IMR-90 (cell line): ENCODE results near the gene EPS15. TPM values are rescaled to one million over a fixed set of nuclear protein-coding genes. Genes with fewer than 3 reads are reported as not detected.

Source experiments
- ATAC-seq: fragments of 200-7000 bp; cut with Tn5 transposase; 2 replicates; pipeline ENCODE4 v1.9.1; 2020; ENCODE audit warnings: low read depth, mild to moderate bottlenecking, moderate library complexity
- BruUV-seq: library from RNA; stranded (reverse); fragments of 400-500 nt; replicated peaks from 2 replicates; lab custom pipeline; 2021; lab: Mats Ljungman, UMichigan
- CTCF ChIA-PET: fragments of 300-600 bp; formaldehyde crosslinking; extraction: SDS; loops from one replicate; lab custom pipeline; 2021; ENCODE audit warnings: antibody characterized with exemption; lab: Yijun Ruan, JAX
- POLR2A ChIA-PET: fragments of 300-600 bp; sonication (Branson Sonifier 250); formaldehyde crosslinking; loops from one replicate; lab custom pipeline; 2022; ENCODE audit warnings: antibody characterized with exemption; ENCODE audit not compliant: unreplicated experiment; lab: Charles Lee
- DNase-seq: peaks from one replicate; pipeline ENCODE4 v3.0.0; 2013
- H2AFZ ChIP-seq: replicated peaks from 2 replicates; pipeline ENCODE3; 2013; ENCODE audit warnings: low read length, mild to moderate bottlenecking; ENCODE audit not compliant: poor library complexity
- H2AK5ac ChIP-seq: 2 replicates; pipeline ENCODE4 v1.6.1; 2013; ENCODE audit warnings: low read depth, low read length, inconsistent platforms
- H2AK9ac ChIP-seq: replicated peaks from 2 replicates; pipeline ENCODE3; 2013; ENCODE audit warnings: mild to moderate bottlenecking, low read depth, low read length, moderate library complexity; ENCODE audit not compliant: poor library complexity
- H2BK120ac ChIP-seq: 2 replicates; pipeline ENCODE4 v1.6.1; 2013; ENCODE audit warnings: low read depth, low read length, inconsistent platforms
- H2BK15ac ChIP-seq: 3 replicates; pipeline ENCODE4 v1.6.1; 2013; ENCODE audit warnings: low read depth, low read length, inconsistent platforms
- H2BK20ac ChIP-seq: 2 replicates; pipeline ENCODE4 v1.6.1; 2013; ENCODE audit warnings: low read depth, mild to moderate bottlenecking, inconsistent platforms, low read length, moderate library complexity
- H2BK5ac ChIP-seq: 2 replicates; pipeline ENCODE4 v1.6.1; 2013; ENCODE audit warnings: mild to moderate bottlenecking, low read depth, low read length, inconsistent platforms; ENCODE audit not compliant: poor library complexity, severe bottlenecking
- H3K14ac ChIP-seq: replicated peaks from 2 replicates; pipeline ENCODE4 v1.6.1; 2013; ENCODE audit warnings: low read depth, low read length, inconsistent platforms
- H3K18ac ChIP-seq: 2 replicates; pipeline ENCODE4 v1.6.1; 2013; ENCODE audit warnings: low read depth, low read length, control low read depth
- H3K23ac ChIP-seq: 2 replicates; pipeline ENCODE4 v1.6.1; 2013; ENCODE audit warnings: low read depth, low read length, inconsistent platforms
- H3K27ac ChIP-seq: 2 replicates; pipeline ENCODE4 v1.5.1; 2013; ENCODE audit warnings: mild to moderate bottlenecking, control low read depth, low read length; ENCODE audit not compliant: insufficient read depth
- H3K27me3 ChIP-seq: 2 replicates; pipeline ENCODE4 v1.6.1; 2013; ENCODE audit warnings: low read length; ENCODE audit not compliant: control insufficient read depth, insufficient read depth
- H3K36me3 ChIP-seq: 2 replicates; pipeline ENCODE4 v1.6.1; 2013; ENCODE audit warnings: low read length, mixed read lengths; ENCODE audit not compliant: control insufficient read depth, insufficient read depth
- H3K4ac ChIP-seq: 2 replicates; pipeline ENCODE4 v1.6.1; 2013; ENCODE audit warnings: low read depth, low read length, inconsistent platforms
- H3K4me1 ChIP-seq: 2 replicates; pipeline ENCODE4 v1.6.1; 2013; ENCODE audit warnings: low read length, mixed read lengths; ENCODE audit not compliant: control insufficient read depth, insufficient read depth
- H3K4me2 ChIP-seq: 2 replicates; pipeline ENCODE4 v1.6.1; 2013; ENCODE audit warnings: low read depth, mild to moderate bottlenecking, control low read depth, low read length, moderate library complexity
- H3K4me3 ChIP-seq: 2 replicates; pipeline ENCODE4 v1.5.1; 2013; ENCODE audit warnings: low read depth, mild to moderate bottlenecking, control low read depth, low read length, moderate library complexity; ENCODE audit not compliant: insufficient read depth
- H3K56ac ChIP-seq: 2 replicates; pipeline ENCODE4 v1.6.1; 2013; ENCODE audit warnings: low read length, inconsistent platforms; ENCODE audit not compliant: insufficient read depth; ENCODE audit errors: extremely low read depth
- H3K79me1 ChIP-seq, 2 experiments: 2 replicates each; pipeline ENCODE4 v1.6.1; 2013; ENCODE audit warnings: low read length in 2 of 2, inconsistent platforms in 1 of 2, low read depth in 1 of 2
- H3K9ac ChIP-seq: 2 replicates; pipeline ENCODE4 v1.6.1; 2013; ENCODE audit warnings: low read depth, low read length, control low read depth
- H3K9me1 ChIP-seq: 2 replicates; pipeline ENCODE4 v1.6.1; 2013; ENCODE audit warnings: low read length, inconsistent platforms; ENCODE audit not compliant: insufficient read depth
- H3K9me3 ChIP-seq: 2 replicates; pipeline ENCODE4 v1.6.1; 2013; ENCODE audit warnings: low read length; ENCODE audit not compliant: control insufficient read depth, insufficient read depth
- H4K20me1 ChIP-seq: 2 replicates; pipeline ENCODE4 v1.6.1; 2013; ENCODE audit warnings: low read length, inconsistent platforms; ENCODE audit not compliant: insufficient read depth
- H4K5ac ChIP-seq: 2 replicates; pipeline ENCODE4 v1.6.1; 2013; ENCODE audit warnings: mild to moderate bottlenecking, low read depth, low read length, control low read depth
- H4K8ac ChIP-seq, 2 experiments: 2 replicates each; pipeline ENCODE4 v1.6.1; 2013; ENCODE audit warnings: low read depth in 2 of 2, low read length in 2 of 2, control low read depth in 1 of 2, inconsistent platforms in 1 of 2
- H4K91ac ChIP-seq: 2 replicates; pipeline ENCODE4 v1.6.1; 2013; ENCODE audit warnings: low read depth, low read length, inconsistent platforms; ENCODE audit not compliant: insufficient read depth
- BHLHE40 ChIP-seq: fragments of 150-350 bp; IDR thresholded peaks from 2 replicates; pipeline ENCODE4 v1.6.1; 2016; ENCODE audit warnings: mild to moderate bottlenecking, low read depth, low read length
- CEBPB ChIP-seq: IDR thresholded peaks from 2 replicates; pipeline ENCODE4 v1.6.1; 2012; ENCODE audit warnings: low read depth, low read length, improper control_type of control experiment
- CHD1 ChIP-seq: IDR thresholded peaks from 2 replicates; pipeline ENCODE4 v1.6.1; 2012; ENCODE audit warnings: low read depth, low read length, improper control_type of control experiment
- FOS ChIP-seq: fragments of 150-350 bp; IDR thresholded peaks from 2 replicates; pipeline ENCODE4 v1.6.1; 2016; ENCODE audit warnings: low read depth, low read length
- MAFK ChIP-seq: IDR thresholded peaks from 2 replicates; pipeline ENCODE4 v1.6.1; 2012; ENCODE audit warnings: low read depth, low read length, improper control_type of control experiment
- MAZ ChIP-seq: IDR thresholded peaks from 2 replicates; pipeline ENCODE4 v1.6.1; 2012; ENCODE audit warnings: low read depth, mild to moderate bottlenecking, low read length, improper control_type of control experiment, moderate library complexity, borderline replicate concordance
- MXI1 ChIP-seq: IDR thresholded peaks from 2 replicates; pipeline ENCODE4 v1.6.1; 2012; ENCODE audit warnings: low read depth, mild to moderate bottlenecking, low read length, moderate library complexity, borderline replicate concordance
- NFE2L2 ChIP-seq: fragments of 150-350 bp; IDR thresholded peaks from 2 replicates; pipeline ENCODE4 v1.6.1; 2016; ENCODE audit warnings: low read depth, mild to moderate bottlenecking, low read length
- POLR2A ChIP-seq: IDR thresholded peaks from 2 replicates; pipeline ENCODE4 v1.6.1; 2012; ENCODE audit warnings: mild to moderate bottlenecking, low read depth, low read length
- RAD21 ChIP-seq: IDR thresholded peaks from 2 replicates; pipeline ENCODE4 v1.6.1; 2012; ENCODE audit warnings: low read length, improper control_type of control experiment
- RCOR1 ChIP-seq: IDR thresholded peaks from 2 replicates; pipeline ENCODE4 v1.6.1; 2012; ENCODE audit warnings: mild to moderate bottlenecking, low read length, improper control_type of control experiment; ENCODE audit not compliant: insufficient replicate concordance
- RFX5 ChIP-seq: IDR thresholded peaks from 2 replicates; pipeline ENCODE4 v1.8.0; 2012; ENCODE audit warnings: low read depth, mild to moderate bottlenecking, low read length, moderate library complexity
- SMC3 ChIP-seq: fragments of 150-350 bp; IDR thresholded peaks from 2 replicates; pipeline ENCODE4 v1.6.1; 2016; ENCODE audit warnings: low read depth, mild to moderate bottlenecking, antibody characterized with exemption, low read length, moderate library complexity
- WGBS, 2 experiments: methylation state at CpG; one replicate each; pipeline versions ENCODE4 v1.1.5 to v1.1.7; 2013; ENCODE audit warnings: missing lambda C conversion rate in 2 of 2; ENCODE audit not compliant: insufficient read length in 1 of 2; ENCODE audit errors: extremely low coverage in 2 of 2; 5-methylcytosine and 5-hydroxymethylcytosine counted together
- dilution Hi-C: fragments of 300-500 bp; cut with HindIII; formaldehyde crosslinking; loops from one replicate; pipeline ENCODE4 v1.14.3; 2018; ENCODE audit warnings: low sequenced_read_pairs; ENCODE audit not compliant: unreplicated experiment
- in situ Hi-C: fragments of 300-500 bp; cut with MboI; formaldehyde crosslinking; loops from 3 replicates; pipeline ENCODE4 v1.14.3; 2019; ENCODE audit warnings: low sequenced_read_pairs, inconsistent platforms, mixed read lengths
- intact Hi-C: fragments of 100-400 bp; cut with micrococcal nuclease; formaldehyde crosslinking; loops from 2 replicates; pipeline ENCODE4 v1.10.0; 2022
- polyA plus RNA-seq, 3 experiments: library from polyadenylated mRNA; depleted of rRNA; stranded (reverse); fragments of >200 nt; gene quantifications; 2 replicates each; pipeline ENCODE4 v1.2.3, GENCODE V29; 2012; ENCODE audit warnings: low replicate concordance in 1 of 3
- total RNA-seq: library from RNA; depleted of rRNA; stranded (reverse); fragments of >200 nt; gene quantifications from 2 replicates; pipeline ENCODE4 v1.2.3, GENCODE V29; 2012
- TF ChIP-seq, protein P1 (sequence below): fragments of 150-350 bp; IDR thresholded peaks from 2 replicates; pipeline ENCODE4 v1.6.1; 2017; ENCODE audit warnings: mild to moderate bottlenecking, antibody characterized with exemption, low read length, low read depth
- TF ChIP-seq, protein P2 (sequence below): conservative IDR thresholded peaks from 2 replicates; pipeline ENCODE4 v1.5.1; 2012; ENCODE audit warnings: mild to moderate bottlenecking, low read depth, low read length, improper control_type of control experiment
- TF ChIP-seq, protein P3 (sequence below): fragments of 150-350 bp; IDR thresholded peaks from 2 replicates; pipeline ENCODE4 v1.6.1; 2016; ENCODE audit warnings: low read depth, mild to moderate bottlenecking, low read length, moderate library complexity, borderline replicate concordance

EPS15 gene
- total and polyA plus RNA-seq, 2 of the 4 experiments (the other 2 are of a cell fraction): 17.6 to 38.0 TPM

DNA sequence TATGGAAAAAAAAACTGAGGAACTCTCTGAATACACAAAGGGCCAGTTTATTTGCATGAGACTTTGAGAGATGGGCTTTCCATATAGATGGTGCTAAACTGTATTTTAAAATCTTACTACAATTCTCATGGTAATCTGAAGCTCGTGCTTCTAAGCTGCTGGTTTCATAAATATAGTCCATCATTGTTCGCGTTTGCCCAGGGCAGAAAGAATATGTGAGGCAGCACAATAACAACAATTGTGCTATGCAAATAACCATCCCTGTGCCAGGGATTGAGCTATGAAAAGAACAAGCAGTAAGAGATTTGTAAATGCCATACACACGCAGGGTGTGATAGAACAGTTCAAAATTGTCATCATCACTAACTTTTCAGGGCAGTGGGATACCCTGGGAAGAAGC, 4.9 kb upstream of the EPS15 start:
- peaks cover 4% of the 10 kb centered on the region; the same call in 1 of the 2 replicates for H3K4me1 ChIP-seq
- ChIA-PET POLR2A (no interaction called here), CTCF (interaction anchor here (0.6 to 1.7 kb wide), 3 partner anchors 15 to 97 kb away, joined by 3 to 5 read pairs (median 4); no protein-coding TSS in a partner anchor)
- H4K91ac ChIP-seq: no peak overlapping the region
- no CpG with 5 or more reads among the region's 4 CpGs for whole genome bisulfite sequencing, 2 experiments
- H2BK15ac ChIP-seq: no peak overlapping the region
- H2AFZ ChIP-seq: no peak overlapping the region
- H3K4me3 ChIP-seq: no peak overlapping the region
- DNase-seq (no peak), ATAC-seq (no peak)
- H3K9me3 ChIP-seq: no peaks in the 10 kb centered on the region
- H3K14ac ChIP-seq: no peak overlapping the region
- H2BK120ac ChIP-seq: no peak overlapping the region
- no peak overlapping the region for H3K23ac ChIP-seq
- in situ Hi-C loops (no loop called here), dilution Hi-C loops (no loop called here), intact Hi-C loops (no loop called here)
- H4K8ac ChIP-seq: no peak overlapping the region
- H2AK5ac ChIP-seq: no peak overlapping the region
- no peak overlapping the region for H3K27ac ChIP-seq
- H3K36me3 ChIP-seq: no peaks in the 10 kb centered on the region
- no peak overlapping the region for H3K4ac ChIP-seq
- no peak overlapping the region for H3K4me2 ChIP-seq
- TF ChIP-seq MXI1 (no peak), FOS (no peak), RFX5 (no peak), CEBPB (no peak), RCOR1 (no peak), MAFK (no peak), SMC3 (no peak), POLR2A (no peak), CHD1 (no peak), MAZ (no peak), RAD21 (no peak), BHLHE40 (no peak), NFE2L2 (no peak)
- TF ChIP-seq, protein P1, sequence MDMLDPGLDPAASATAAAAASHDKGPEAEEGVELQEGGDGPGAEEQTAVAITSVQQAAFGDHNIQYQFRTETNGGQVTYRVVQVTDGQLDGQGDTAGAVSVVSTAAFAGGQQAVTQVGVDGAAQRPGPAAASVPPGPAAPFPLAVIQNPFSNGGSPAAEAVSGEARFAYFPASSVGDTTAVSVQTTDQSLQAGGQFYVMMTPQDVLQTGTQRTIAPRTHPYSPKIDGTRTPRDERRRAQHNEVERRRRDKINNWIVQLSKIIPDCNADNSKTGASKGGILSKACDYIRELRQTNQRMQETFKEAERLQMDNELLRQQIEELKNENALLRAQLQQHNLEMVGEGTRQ: no peak
- TF ChIP-seq, protein P2, sequence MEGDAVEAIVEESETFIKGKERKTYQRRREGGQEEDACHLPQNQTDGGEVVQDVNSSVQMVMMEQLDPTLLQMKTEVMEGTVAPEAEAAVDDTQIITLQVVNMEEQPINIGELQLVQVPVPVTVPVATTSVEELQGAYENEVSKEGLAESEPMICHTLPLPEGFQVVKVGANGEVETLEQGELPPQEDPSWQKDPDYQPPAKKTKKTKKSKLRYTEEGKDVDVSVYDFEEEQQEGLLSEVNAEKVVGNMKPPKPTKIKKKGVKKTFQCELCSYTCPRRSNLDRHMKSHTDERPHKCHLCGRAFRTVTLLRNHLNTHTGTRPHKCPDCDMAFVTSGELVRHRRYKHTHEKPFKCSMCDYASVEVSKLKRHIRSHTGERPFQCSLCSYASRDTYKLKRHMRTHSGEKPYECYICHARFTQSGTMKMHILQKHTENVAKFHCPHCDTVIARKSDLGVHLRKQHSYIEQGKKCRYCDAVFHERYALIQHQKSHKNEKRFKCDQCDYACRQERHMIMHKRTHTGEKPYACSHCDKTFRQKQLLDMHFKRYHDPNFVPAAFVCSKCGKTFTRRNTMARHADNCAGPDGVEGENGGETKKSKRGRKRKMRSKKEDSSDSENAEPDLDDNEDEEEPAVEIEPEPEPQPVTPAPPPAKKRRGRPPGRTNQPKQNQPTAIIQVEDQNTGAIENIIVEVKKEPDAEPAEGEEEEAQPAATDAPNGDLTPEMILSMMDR: no peak
- TF ChIP-seq, protein P3, sequence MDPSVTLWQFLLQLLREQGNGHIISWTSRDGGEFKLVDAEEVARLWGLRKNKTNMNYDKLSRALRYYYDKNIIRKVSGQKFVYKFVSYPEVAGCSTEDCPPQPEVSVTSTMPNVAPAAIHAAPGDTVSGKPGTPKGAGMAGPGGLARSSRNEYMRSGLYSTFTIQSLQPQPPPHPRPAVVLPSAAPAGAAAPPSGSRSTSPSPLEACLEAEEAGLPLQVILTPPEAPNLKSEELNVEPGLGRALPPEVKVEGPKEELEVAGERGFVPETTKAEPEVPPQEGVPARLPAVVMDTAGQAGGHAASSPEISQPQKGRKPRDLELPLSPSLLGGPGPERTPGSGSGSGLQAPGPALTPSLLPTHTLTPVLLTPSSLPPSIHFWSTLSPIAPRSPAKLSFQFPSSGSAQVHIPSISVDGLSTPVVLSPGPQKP: no peak
- no peak overlapping the region for H4K5ac ChIP-seq
- H3K79me1 ChIP-seq: 0 out of 4 replicates have a peak, but pooled peaks cover 0 to 2% of the 10 kb centered on the region in 2 experiments
- BruUV-seq: no TSS peak
- no peak overlapping the region for H2BK5ac ChIP-seq
- H3K27me3 ChIP-seq: no peaks in the 10 kb centered on the region
- H3K9ac ChIP-seq: no peak overlapping the region
- no peak overlapping the region for H3K18ac ChIP-seq
- 0 out of 2 replicates have a peak, but pooled peaks cover 8% of the 10 kb centered on the region for H3K9me1 ChIP-seq
- H2AK9ac ChIP-seq: no peak overlapping the region
- H3K56ac ChIP-seq: no peak overlapping the region
- no peaks in the 10 kb centered on the region for H4K20me1 ChIP-seq
- H2BK20ac ChIP-seq: no peak overlapping the region
